NT2/D1 (cell line): ENCODE data around the gene SMOC2.

Source experiments
- SUZ12 ChIP-seq: IDR thresholded peaks from 2 replicates; pipeline ENCODE4 v1.6.1; 2011; ENCODE audit not compliant: insufficient read length, insufficient read depth; ENCODE audit errors: extremely low read depth
- YY1 ChIP-seq: IDR thresholded peaks from 2 replicates; pipeline ENCODE4 v1.6.1; 2011; ENCODE audit not compliant: insufficient read length, insufficient read depth
- ZNF274 ChIP-seq: IDR thresholded peaks from 2 replicates; pipeline ENCODE4 v1.6.1; 2011; ENCODE audit warnings: mild to moderate bottlenecking, low read depth, low read length

- TF ChIP-seq SUZ12, result no peak
- TF ChIP-seq YY1, result no peak
- no peak for TF ChIP-seq ZNF274
Observed at GRCh38 chr6:168574075-168574698, 133.2 kb downstream of the SMOC2 start.
